Measurements from ENCODE around the gene DHRS12.
A peak's percentile ranks its signal among the peaks of the same experiment; 100 is the strongest.

DHRS12 gene

DNA sequence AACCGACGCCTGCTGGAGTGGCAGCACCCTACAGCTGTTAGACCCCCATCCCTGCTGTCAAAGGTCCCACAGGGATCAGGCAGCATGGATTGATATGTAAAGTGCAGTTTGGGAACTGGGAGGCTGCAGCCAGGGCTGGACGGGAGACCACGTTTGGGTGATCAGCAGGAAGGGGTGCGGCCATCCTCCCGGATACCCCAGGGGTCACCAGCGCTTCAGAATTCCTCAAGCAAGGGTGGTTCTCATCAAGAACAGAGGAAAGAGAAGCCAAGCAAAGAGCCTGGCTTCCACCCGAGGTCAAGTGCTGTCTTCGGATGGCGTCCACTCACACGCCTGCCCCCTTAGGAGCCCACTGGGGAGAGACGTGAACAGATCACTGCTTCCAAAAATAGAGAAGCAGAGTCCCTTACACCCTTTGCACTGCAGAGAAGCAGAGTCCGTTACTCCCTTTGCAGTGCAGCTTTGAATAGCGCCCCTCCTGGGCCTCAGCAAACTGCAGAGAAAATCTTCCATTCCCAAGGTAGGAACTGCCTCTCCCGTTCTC lies 35.5 kb downstream of the DHRS12 start:
- no peak overlapping the region for H4K91ac ChIP-seq (ENCODE audit: low read depth, low read length, poor library complexity)
- H3K27ac ChIP-seq (replicated peaks; ENCODE audit: low read length), result no peak overlapping the region
- peaks cover 3 to 13% of the 10 kb centered on the region in 2 donors for H3K36me3 ChIP-seq (replicated peaks in 1 of 2; ENCODE audit: control insufficient read depth in 2 of 2, insufficient read depth in 2 of 2, low read length in 2 of 2)
- H2AFZ ChIP-seq (ENCODE audit: low read length), result no peak overlapping the region
- H2AK5ac ChIP-seq (ENCODE audit: low read depth, low read length), result peak overlapping the region; percentile 44
- no peak overlapping the region for H3K4ac ChIP-seq (ENCODE audit: low read length)
- H3K27me3 ChIP-seq (ENCODE audit: control insufficient read depth in 3 of 3, insufficient read depth in 3 of 3, low read depth in 1 of 3, low read length in 3 of 3), result no peaks in the 10 kb centered on the region
- no peak overlapping the region for H2BK120ac ChIP-seq (ENCODE audit: low read depth, low read length)
- no CpG with 5 or more reads among the region's 15 CpGs for whole genome bisulfite sequencing, 2 donors (ENCODE audit: extremely low coverage in 2 of 2, insufficient read length in 2 of 2, insufficient replicate concordance in 1 of 2)
- no peak overlapping the region for H2BK5ac ChIP-seq (ENCODE audit: low read length)
- no peak overlapping the region for H4K8ac ChIP-seq (ENCODE audit: low read depth, low read length)
- H3K14ac ChIP-seq (ENCODE audit: low read length), result peak overlapping the region; percentile 21
- peak overlapping the region; percentile 2 for H3K18ac ChIP-seq (ENCODE audit: low read length)
- DNase-seq (ENCODE audit: low spot score), result peak; percentile 18
- peaks cover 3 to 7% of the 10 kb centered on the region in 2 donors for H3K4me1 ChIP-seq (ENCODE audit: control insufficient read depth in 2 of 2, insufficient read depth in 1 of 2, low read depth in 1 of 2, low read length in 2 of 2)
- H3K23ac ChIP-seq (ENCODE audit: low read depth, low read length, poor library complexity), result peak overlapping the region; percentile 34
- no peaks in the 10 kb centered on the region for H3K9me3 ChIP-seq (replicated peaks in 1 of 2; ENCODE audit: control insufficient read depth in 2 of 2, insufficient read depth in 1 of 2, low read depth in 1 of 2, low read length in 2 of 2)
- H3K79me1 ChIP-seq (ENCODE audit: low read depth, low read length), result no peaks in the 10 kb centered on the region
- H3K4me2 ChIP-seq (ENCODE audit: insufficient read depth, low read length, poor library complexity, severe bottlenecking), result no peak overlapping the region
- H2BK15ac ChIP-seq (ENCODE audit: low read length), result no peak overlapping the region
- no peak overlapping the region for H2BK12ac ChIP-seq (ENCODE audit: low read length)
- no peak overlapping the region for H3K4me3 ChIP-seq (ENCODE audit: low read length in 2 of 2)
- peak overlapping the region; percentile 39 for H3K9ac ChIP-seq (ENCODE audit: low read depth, low read length, poor library complexity)

DNA sequence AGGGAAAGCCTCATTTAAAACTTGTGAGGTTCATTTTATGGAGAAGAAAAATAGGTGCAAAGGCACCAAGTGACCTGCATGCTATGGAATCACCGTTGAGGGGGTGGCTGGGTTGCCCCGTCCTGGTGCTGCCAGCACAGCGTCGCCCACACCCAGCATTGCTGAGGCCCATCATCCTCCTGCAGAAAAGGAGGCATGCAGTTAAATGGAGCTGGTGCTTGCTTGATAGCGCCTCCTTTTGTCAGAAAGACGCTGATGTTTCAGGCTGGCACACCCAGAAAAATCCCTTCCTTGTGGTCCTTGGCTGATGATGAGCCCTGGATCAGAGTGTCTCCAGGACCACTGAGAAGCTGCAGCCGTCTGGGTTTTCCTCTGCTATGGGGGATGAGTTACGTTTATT lies 36.9 kb downstream of the DHRS12 start:
- H2BK15ac ChIP-seq (ENCODE audit: low read length), result no peak overlapping the region
- no peak overlapping the region for H4K8ac ChIP-seq (ENCODE audit: low read depth, low read length)
- H2BK5ac ChIP-seq (ENCODE audit: low read length), result no peak overlapping the region
- no peak for DNase-seq (ENCODE audit: low spot score)
- H2BK12ac ChIP-seq (ENCODE audit: low read length), result no peak overlapping the region
- no peak overlapping the region for H2AK5ac ChIP-seq (ENCODE audit: low read depth, low read length)
- H3K27ac ChIP-seq (replicated peaks; ENCODE audit: low read length), result no peak overlapping the region
- no peaks in the 10 kb centered on the region for H3K27me3 ChIP-seq (ENCODE audit: control insufficient read depth in 3 of 3, insufficient read depth in 3 of 3, low read depth in 1 of 3, low read length in 3 of 3)
- no peaks in the 10 kb centered on the region for H3K9me3 ChIP-seq (replicated peaks in 1 of 2; ENCODE audit: control insufficient read depth in 2 of 2, insufficient read depth in 1 of 2, low read depth in 1 of 2, low read length in 2 of 2)
- no peak overlapping the region for H3K14ac ChIP-seq (ENCODE audit: low read length)
- no peak overlapping the region for H2BK120ac ChIP-seq (ENCODE audit: low read depth, low read length)
- no peak overlapping the region for H3K18ac ChIP-seq (ENCODE audit: low read length)
- no peak overlapping the region for H3K4ac ChIP-seq (ENCODE audit: low read length)
- peaks cover 3 to 17% of the 10 kb centered on the region in 2 donors for H3K36me3 ChIP-seq (replicated peaks in 1 of 2; ENCODE audit: control insufficient read depth in 2 of 2, insufficient read depth in 2 of 2, low read length in 2 of 2)
- no peak overlapping the region for H3K9ac ChIP-seq (ENCODE audit: low read depth, low read length, poor library complexity)
- peaks cover 3 to 7% of the 10 kb centered on the region in 2 donors for H3K4me1 ChIP-seq (ENCODE audit: control insufficient read depth in 2 of 2, insufficient read depth in 1 of 2, low read depth in 1 of 2, low read length in 2 of 2)
- WGBS, 2 donors (ENCODE audit: extremely low coverage in 2 of 2, insufficient read length in 2 of 2, insufficient replicate concordance in 1 of 2), result no CpG with 5 or more reads among the region's 8 CpGs
- no peak overlapping the region for H3K4me3 ChIP-seq (ENCODE audit: low read length in 2 of 2)
- H4K91ac ChIP-seq (ENCODE audit: low read depth, low read length, poor library complexity), result no peak overlapping the region
- H3K4me2 ChIP-seq (ENCODE audit: insufficient read depth, low read length, poor library complexity, severe bottlenecking), result no peak overlapping the region
- H2AFZ ChIP-seq (ENCODE audit: low read length), result no peak overlapping the region
- H3K23ac ChIP-seq (ENCODE audit: low read depth, low read length, poor library complexity), result no peak overlapping the region
- H3K79me1 ChIP-seq (ENCODE audit: low read depth, low read length), result no peaks in the 10 kb centered on the region

GRCh38 chr13:51765142-51765515 lies 38.8 kb downstream of the DHRS12 start:
- Histone ChIP-seq H3K4me2 (ENCODE audit: insufficient read depth, low read length, poor library complexity, severe bottlenecking) (no peak overlapping the region), H2AFZ (ENCODE audit: low read length) (no peak overlapping the region), H4K91ac (ENCODE audit: low read depth, low read length, poor library complexity) (no peak overlapping the region), H3K4me3 (ENCODE audit: low read length in 2 of 2) (no peak overlapping the region), H3K27me3 (ENCODE audit: control insufficient read depth in 3 of 3, insufficient read depth in 3 of 3, low read depth in 1 of 3, low read length in 3 of 3) (no peaks in the 10 kb centered on the region), H2BK15ac (ENCODE audit: low read length) (no peak overlapping the region), H3K14ac (ENCODE audit: low read length) (no peak overlapping the region), H2BK5ac (ENCODE audit: low read length) (no peak overlapping the region), H3K36me3 (replicated peaks in 1 of 2; ENCODE audit: control insufficient read depth in 2 of 2, insufficient read depth in 2 of 2, low read length in 2 of 2) (peaks cover 7 to 34% of the 10 kb centered on the region in 2 donors), H3K9ac (ENCODE audit: low read depth, low read length, poor library complexity) (no peak overlapping the region), H4K8ac (ENCODE audit: low read depth, low read length) (no peak overlapping the region), H3K27ac (replicated peaks; ENCODE audit: low read length) (no peak overlapping the region), H3K23ac (ENCODE audit: low read depth, low read length, poor library complexity) (peak overlapping the region; percentile 38), H2BK120ac (ENCODE audit: low read depth, low read length) (no peak overlapping the region), H3K4me1 (ENCODE audit: control insufficient read depth in 2 of 2, insufficient read depth in 1 of 2, low read depth in 1 of 2, low read length in 2 of 2) (peaks cover 5 to 7% of the 10 kb centered on the region in 2 donors), H3K4ac (ENCODE audit: low read length) (no peak overlapping the region), H2BK12ac (ENCODE audit: low read length) (no peak overlapping the region), H3K79me1 (ENCODE audit: low read depth, low read length) (no peaks in the 10 kb centered on the region), H3K18ac (ENCODE audit: low read length) (no peak overlapping the region), H3K9me3 (replicated peaks in 1 of 2; ENCODE audit: control insufficient read depth in 2 of 2, insufficient read depth in 1 of 2, low read depth in 1 of 2, low read length in 2 of 2) (no peaks in the 10 kb centered on the region), H2AK5ac (ENCODE audit: low read depth, low read length) (no peak overlapping the region)
- DNase-seq (ENCODE audit: low spot score), result no peak
- no CpG with 5 or more reads among the region's 4 CpGs for WGBS, 2 donors (ENCODE audit: extremely low coverage in 2 of 2, insufficient read length in 2 of 2, insufficient replicate concordance in 1 of 2)

DNA sequence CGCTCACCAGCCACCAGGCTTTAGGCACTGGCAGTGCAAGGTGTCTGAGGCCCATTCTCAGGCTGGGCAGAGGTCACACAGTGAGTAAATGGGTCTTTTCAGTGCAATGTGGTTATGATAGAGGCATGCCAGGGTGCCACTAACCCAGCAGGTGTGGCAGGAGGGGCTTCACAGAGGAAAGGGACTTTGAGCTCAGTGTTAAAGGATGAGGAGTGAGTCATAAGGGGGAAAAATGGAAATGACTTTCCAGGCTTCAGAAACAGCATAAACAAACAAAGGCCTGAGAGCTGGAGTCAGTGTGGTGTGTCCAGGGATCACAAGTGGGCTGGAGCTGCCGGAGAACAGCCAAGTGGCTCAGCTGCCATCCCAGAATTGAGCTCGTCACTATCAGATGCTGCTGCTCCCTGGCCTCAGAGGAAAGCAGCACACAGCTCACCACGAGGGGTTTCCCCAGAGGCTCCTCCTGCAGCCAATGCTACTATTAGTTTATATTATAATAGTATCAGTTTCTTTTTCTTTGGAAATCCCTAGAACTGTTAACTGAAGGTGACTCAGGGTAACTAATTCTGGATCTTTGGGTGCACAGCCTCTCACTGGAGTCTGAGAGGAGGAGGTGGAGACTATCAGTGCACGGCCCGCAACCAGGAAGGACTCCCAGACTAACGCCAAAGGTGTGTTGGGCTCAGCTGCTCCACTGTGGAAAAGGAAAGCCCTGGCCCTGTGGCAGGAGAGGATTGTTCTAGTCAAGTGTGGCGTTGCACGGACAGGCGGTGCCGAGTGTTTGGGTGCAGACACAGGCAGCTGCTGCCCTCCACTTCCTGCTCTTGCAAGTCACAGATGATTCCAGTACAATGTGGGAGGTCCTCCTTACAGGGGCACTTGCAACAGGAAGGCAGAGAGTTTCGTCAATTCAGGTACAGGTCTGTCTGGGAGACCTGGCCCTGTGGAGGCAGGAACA lies 39.5 kb downstream of the DHRS12 start:
- no peak for DNase-seq (ENCODE audit: low spot score)
- H3K36me3 ChIP-seq (replicated peaks in 1 of 2; ENCODE audit: control insufficient read depth in 2 of 2, insufficient read depth in 2 of 2, low read length in 2 of 2), result peaks cover 7 to 40% of the 10 kb centered on the region in 2 donors
- H2BK15ac ChIP-seq (ENCODE audit: low read length), result no peak overlapping the region
- peak overlapping the region; percentile 42 for H3K18ac ChIP-seq (ENCODE audit: low read length)
- no peak overlapping the region for H4K91ac ChIP-seq (ENCODE audit: low read depth, low read length, poor library complexity)
- H2BK120ac ChIP-seq (ENCODE audit: low read depth, low read length), result no peak overlapping the region
- no peak overlapping the region for H4K8ac ChIP-seq (ENCODE audit: low read depth, low read length)
- no peak overlapping the region for H3K9ac ChIP-seq (ENCODE audit: low read depth, low read length, poor library complexity)
- no peaks in the 10 kb centered on the region for H3K9me3 ChIP-seq (replicated peaks in 1 of 2; ENCODE audit: control insufficient read depth in 2 of 2, insufficient read depth in 1 of 2, low read depth in 1 of 2, low read length in 2 of 2)
- H3K27me3 ChIP-seq (ENCODE audit: control insufficient read depth in 3 of 3, insufficient read depth in 3 of 3, low read depth in 1 of 3, low read length in 3 of 3), result no peaks in the 10 kb centered on the region
- H3K79me1 ChIP-seq (ENCODE audit: low read depth, low read length), result no peaks in the 10 kb centered on the region
- H3K27ac ChIP-seq (replicated peaks; ENCODE audit: low read length), result no peak overlapping the region
- peak overlapping the region; percentile 43 for H3K4ac ChIP-seq (ENCODE audit: low read length)
- H2AFZ ChIP-seq (ENCODE audit: low read length), result no peak overlapping the region
- no peak overlapping the region for H3K4me2 ChIP-seq (ENCODE audit: insufficient read depth, low read length, poor library complexity, severe bottlenecking)
- no peak overlapping the region for H3K14ac ChIP-seq (ENCODE audit: low read length)
- H3K4me3 ChIP-seq (ENCODE audit: low read length in 2 of 2), result peak overlapping the region in 1 of 2 donors; percentile 45
- no peak overlapping the region for H2BK5ac ChIP-seq (ENCODE audit: low read length)
- WGBS, 2 donors (ENCODE audit: extremely low coverage in 2 of 2, insufficient read length in 2 of 2, insufficient replicate concordance in 1 of 2), result no CpG with 5 or more reads among the region's 12 CpGs
- no peak overlapping the region for H2BK12ac ChIP-seq (ENCODE audit: low read length)
- no peak overlapping the region for H2AK5ac ChIP-seq (ENCODE audit: low read depth, low read length)
- peak overlapping the region; percentile 38 for H3K23ac ChIP-seq (ENCODE audit: low read depth, low read length, poor library complexity)
- H3K4me1 ChIP-seq (ENCODE audit: control insufficient read depth in 2 of 2, insufficient read depth in 1 of 2, low read depth in 1 of 2, low read length in 2 of 2), result peaks cover 5 to 7% of the 10 kb centered on the region in 2 donors

All from neuronal stem cell (in vitro differentiated cells).